Transverse colon (tissue), 4 donors: ENCODE results near the gene PHF20.

Experiments
- CTCF ChIP-seq, 5 experiments: fragments of 200-600 bp in 3 of 5; fragments of 450-650 bp in 2 of 5; sonication (generic) in 3 of 5; IDR thresholded peaks; 1 replicate in 2 of 5; 2 replicates in 3 of 5; pipeline ENCODE4 v1.5.1; 2016 to 2017; ENCODE audit warnings: antibody characterized with exemption in 5 of 5, inconsistent platforms in 3 of 5, mild to moderate bottlenecking in 2 of 5, moderate library complexity in 1 of 5
- EP300 ChIP-seq: sonication (generic); formaldehyde crosslinking; IDR thresholded peaks from one replicate; pipeline ENCODE4 v1.6.1; 2017; ENCODE audit warnings: antibody characterized with exemption, low read depth
- POLR2A ChIP-seq: fragments of 450-650 bp; IDR thresholded peaks from one replicate; pipeline ENCODE4 v1.6.1; 2016; ENCODE audit warnings: antibody characterized with exemption, mild to moderate bottlenecking, moderate library complexity
- POLR2AphosphoS5 ChIP-seq, 3 donors: sonication (generic); formaldehyde crosslinking; IDR thresholded peaks; one replicate each; pipeline ENCODE4 v1.6.1; 2016; ENCODE audit warnings: antibody characterized with exemption in 3 of 3

GRCh38 chr20:35985806-35986205 lies 214.0 kb downstream of the PHF20 start:
- TF ChIP-seq CTCF (IDR thresholded peaks at IDR 0.05) = no peak
- TF ChIP-seq POLR2A = no peak
- no peak for TF ChIP-seq POLR2AphosphoS5 (IDR thresholded peaks at IDR 0.05)
- TF ChIP-seq EP300 = no peak
